ENCODE measurements around the gene MCF2L2.

DNA sequence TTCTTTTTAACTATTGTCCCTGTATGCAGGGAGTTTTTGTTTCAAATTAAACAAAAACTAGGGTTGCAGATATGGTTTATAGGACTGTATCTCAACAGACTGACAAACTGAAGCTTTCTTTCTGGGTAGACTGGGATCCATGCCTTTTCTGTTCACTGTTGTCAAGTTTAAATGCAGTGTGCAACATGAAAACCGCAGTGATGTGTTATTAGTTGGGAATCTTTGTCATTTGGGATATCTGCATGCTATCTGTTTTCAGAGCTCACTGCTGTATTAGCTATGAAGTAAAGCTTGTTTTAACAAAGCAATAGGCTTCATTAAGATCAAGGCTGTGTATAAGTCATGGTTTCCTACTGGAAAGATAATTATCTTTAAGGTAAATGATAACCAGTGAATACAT, 21.4 kb upstream of the MCF2L2 start:
- TF ChIP-seq, protein P1, sequence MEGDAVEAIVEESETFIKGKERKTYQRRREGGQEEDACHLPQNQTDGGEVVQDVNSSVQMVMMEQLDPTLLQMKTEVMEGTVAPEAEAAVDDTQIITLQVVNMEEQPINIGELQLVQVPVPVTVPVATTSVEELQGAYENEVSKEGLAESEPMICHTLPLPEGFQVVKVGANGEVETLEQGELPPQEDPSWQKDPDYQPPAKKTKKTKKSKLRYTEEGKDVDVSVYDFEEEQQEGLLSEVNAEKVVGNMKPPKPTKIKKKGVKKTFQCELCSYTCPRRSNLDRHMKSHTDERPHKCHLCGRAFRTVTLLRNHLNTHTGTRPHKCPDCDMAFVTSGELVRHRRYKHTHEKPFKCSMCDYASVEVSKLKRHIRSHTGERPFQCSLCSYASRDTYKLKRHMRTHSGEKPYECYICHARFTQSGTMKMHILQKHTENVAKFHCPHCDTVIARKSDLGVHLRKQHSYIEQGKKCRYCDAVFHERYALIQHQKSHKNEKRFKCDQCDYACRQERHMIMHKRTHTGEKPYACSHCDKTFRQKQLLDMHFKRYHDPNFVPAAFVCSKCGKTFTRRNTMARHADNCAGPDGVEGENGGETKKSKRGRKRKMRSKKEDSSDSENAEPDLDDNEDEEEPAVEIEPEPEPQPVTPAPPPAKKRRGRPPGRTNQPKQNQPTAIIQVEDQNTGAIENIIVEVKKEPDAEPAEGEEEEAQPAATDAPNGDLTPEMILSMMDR (IDR thresholded peaks at IDR 0.05), result no peak
- TF ChIP-seq POLR2A (IDR thresholded peaks at IDR 0.05), result no peak

Data from uterus (tissue), 2 donors.